GM12875 (cell line): Measurements from ENCODE around the gene NISCH.
"Not testable (repeated sequence)": the region's sequence is repeated elsewhere in the genome, so short reads cannot be mapped to it uniquely, and the experiment has no call there.

Source experiments
- H3K4me3 ChIP-seq: one replicate; pipeline ENCODE4 v1.5.1; 2011; ENCODE audit warnings: low read depth, low read length, control low read depth
- TF ChIP-seq, protein P1 (sequence below): IDR thresholded peaks from 2 replicates; pipeline ENCODE4 v1.5.1; 2011; ENCODE audit warnings: low read depth, mild to moderate bottlenecking, control low read depth, inconsistent platforms, low read length, moderate library complexity, borderline replicate concordance; ENCODE audit not compliant: insufficient read depth

NISCH gene

DNA sequence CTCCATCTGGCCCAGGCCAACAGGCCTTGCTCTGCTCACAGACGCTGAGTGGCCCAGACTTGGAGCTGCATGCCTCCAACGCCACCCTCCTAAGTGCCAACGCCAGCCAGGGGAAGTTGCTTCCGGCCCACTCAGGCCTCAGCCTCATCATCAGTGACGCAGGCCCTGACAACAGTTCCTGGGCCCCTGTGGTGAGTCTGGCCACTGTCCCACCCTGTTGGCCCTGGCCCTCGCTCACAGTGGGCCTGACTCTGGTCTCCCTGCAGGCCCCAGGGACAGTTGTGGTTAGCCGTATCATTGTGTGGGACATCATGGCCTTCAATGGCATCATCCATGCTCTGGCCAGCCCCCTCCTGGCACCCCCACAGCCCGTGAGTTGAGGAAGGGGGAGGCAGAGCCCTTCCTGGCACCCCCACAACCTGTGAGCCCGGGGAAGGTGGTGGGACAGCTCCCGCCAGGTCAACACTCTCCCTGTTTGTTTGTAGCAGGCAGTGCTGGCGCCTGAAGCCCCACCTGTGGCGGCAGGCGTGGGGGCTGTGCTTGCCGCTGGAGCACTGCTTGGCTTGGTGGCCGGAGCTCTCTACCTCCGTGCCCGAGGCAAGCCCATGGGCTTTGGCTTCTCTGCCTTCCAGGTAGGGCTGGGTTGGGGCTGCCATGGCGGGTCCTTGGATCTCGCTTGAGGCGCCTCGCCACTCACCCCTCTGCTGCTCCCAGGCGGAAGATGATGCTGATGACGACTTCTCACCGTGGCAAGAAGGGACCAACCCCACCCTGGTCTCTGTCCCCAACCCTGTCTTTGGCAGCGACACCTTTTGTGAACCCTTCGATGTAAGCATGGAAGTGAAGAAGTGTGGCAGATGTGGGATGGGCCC, 68.2 kb downstream of the NISCH start:
- no peak overlapping the region for H3K4me3 ChIP-seq
- TF ChIP-seq, protein P1, sequence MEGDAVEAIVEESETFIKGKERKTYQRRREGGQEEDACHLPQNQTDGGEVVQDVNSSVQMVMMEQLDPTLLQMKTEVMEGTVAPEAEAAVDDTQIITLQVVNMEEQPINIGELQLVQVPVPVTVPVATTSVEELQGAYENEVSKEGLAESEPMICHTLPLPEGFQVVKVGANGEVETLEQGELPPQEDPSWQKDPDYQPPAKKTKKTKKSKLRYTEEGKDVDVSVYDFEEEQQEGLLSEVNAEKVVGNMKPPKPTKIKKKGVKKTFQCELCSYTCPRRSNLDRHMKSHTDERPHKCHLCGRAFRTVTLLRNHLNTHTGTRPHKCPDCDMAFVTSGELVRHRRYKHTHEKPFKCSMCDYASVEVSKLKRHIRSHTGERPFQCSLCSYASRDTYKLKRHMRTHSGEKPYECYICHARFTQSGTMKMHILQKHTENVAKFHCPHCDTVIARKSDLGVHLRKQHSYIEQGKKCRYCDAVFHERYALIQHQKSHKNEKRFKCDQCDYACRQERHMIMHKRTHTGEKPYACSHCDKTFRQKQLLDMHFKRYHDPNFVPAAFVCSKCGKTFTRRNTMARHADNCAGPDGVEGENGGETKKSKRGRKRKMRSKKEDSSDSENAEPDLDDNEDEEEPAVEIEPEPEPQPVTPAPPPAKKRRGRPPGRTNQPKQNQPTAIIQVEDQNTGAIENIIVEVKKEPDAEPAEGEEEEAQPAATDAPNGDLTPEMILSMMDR: no peak

DNA sequence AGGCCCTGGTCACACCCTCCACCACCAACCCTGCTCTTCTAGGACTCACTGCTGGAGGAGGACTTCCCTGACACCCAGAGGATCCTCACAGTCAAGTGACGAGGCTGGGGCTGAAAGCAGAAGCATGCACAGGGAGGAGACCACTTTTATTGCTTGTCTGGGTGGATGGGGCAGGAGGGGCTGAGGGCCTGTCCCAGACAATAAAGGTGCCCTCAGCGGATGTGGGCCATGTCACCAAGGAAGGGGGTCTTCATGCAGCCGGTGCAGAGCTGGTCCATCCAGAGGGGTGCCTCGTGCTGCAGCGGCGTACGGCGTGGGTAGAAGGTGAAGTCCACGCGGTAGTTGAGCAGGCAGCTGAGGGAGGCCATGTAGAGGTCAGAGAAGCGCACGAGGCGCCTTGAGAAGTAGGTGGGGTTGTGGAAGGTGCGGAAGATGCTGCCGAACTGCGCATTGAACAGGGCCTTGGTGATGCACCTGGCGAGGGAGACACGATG, 68.9 kb downstream of the NISCH start:
- TF ChIP-seq, protein P1: no peak
- H3K4me3 ChIP-seq: no peak overlapping the region

DNA sequence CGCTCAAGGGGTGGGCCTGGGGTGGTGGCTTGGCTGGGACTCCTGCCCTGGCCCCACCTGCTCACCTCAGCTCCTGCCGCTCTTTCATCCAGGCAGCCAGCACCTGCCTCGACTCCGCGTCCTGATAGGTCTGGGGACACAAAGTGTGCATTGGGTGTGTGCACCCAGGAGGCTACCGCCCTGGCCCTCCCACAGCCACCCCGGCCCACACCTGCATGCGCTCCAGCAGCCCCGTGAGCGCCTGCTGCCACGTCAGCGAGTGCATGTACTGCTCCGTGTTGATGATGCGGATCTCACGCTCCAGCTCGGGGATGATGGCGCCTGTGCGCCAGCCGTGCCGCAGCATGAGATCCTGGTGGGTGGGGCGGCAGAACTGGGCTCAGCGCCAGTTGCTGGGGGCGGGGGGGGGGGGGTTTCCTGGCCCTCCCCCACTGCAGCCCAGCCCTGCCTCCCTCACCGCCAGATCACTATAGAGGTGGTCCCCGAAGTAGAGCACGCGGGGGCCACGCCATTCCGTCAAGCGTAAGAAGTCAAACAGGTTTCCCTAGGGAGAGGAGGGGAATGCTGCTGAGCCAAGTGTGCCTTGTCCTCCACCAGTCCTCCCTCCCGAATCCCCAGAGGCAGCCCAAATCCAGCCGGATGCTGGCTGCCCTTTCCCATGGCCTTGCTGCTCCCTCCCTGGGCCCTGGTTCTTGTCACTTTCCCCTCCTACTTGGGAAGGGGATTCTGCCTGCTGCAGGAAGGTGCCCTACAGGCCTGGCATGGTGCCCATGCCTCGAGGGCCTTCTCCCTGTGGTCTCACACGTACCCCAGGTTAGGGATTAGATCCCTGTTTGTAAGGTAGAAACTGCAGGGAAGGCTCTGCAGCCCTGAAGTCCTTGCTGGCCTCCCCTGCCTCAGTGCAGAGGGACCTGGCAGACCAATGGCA, 69.6 kb downstream of the NISCH start:
- H3K4me3 ChIP-seq: no peak overlapping the region
- TF ChIP-seq, protein P1: no peak

DNA sequence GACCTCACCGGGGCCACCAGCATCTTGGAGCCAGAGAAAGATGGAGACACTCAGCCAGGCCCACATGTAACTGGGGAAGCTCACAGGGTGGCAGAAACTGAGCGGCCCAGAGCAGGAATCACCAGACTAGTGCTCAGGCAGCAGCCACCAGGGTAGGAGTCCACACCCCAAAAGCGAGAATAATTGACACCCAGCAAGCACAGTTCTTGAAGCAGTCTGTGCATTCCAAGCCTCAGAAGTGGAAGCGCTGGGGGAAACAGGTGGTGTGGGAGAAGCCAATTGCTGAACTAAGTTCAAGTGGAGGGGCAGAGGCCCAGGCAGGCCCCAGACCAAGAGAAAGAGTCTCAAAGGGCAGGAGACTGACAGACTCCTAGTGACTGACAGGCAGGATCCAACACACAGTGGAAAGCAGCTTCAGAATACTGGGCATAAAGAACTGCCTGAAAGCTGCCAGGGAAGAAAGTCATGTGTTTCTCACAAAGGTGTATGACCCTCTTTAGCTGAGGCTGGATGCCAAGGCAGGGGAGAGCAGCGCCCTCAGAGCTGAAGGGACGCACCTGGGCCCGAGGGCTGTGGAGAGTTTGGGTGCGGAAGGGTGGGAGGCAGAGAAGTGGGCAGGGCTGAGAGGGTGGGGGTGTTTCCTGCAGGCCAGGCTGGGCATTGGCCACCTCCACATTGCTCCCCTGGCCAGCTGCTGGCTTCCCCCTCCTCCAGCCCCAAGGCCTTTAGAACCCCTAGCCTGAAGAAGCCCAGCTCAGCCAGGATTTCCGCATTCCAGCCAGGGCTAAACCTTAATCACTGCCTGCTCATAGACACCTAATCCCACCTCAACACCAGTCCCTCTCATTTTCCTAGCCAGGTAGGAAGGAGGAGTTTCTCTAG, 70.5 kb downstream of the NISCH start:
- H3K4me3 ChIP-seq: no peak overlapping the region
- TF ChIP-seq, protein P1: no peak

- not testable (repeated sequence) for H3K4me3 ChIP-seq
Measured at GRCh38 chr3:52526671-52527038, 71.3 kb downstream of the NISCH start.

DNA sequence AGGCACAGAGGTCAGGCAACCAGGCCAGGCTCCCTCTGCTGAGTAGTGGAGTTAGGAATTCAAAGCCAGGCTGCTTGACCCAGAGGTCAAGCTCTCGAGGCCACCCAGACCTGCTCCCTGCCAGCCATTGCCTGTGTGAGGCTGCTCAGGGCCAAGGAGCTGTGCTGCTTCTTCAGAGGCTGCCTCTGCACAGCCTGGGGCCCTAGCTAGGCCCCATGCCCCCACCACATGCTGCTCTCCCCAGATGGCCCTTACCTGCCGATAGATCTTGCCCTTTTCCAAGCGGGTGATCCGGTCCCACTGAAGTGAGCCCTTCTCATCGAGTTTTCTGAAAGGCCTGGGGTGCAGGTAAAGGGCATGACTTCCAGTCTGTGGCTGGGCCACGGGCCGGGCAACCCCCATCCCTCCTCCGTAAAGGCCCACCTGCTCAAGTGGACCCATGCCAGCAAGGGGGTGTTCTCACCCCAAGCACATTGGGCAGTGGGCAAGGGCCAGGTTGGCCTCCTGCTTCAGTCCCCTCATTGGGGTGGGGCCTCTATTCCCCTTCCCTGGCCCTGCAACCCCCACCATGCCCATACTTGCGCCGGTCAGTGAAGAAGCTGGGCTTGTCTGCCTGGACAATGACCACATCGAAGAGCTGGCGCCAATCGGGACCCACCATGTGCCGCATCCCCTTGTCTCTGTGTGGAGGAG, 71.8 kb downstream of the NISCH start:
- no peak overlapping the region for H3K4me3 ChIP-seq
- TF ChIP-seq, protein P1: no peak
